Esophagus muscularis mucosa (tissue), 4 donors: ENCODE measurements around the gene AGL. TPM values are rescaled to one million over a fixed set of nuclear protein-coding genes. Genes with fewer than 3 reads are reported as not detected.

Source experiments
- DNase-seq: peaks from one replicate; pipeline ENCODE4 v3.0.0-alpha.2; 2017; ENCODE audit errors: extremely low spot score
- H3K27ac ChIP-seq, 4 donors: fragments of 200-600 bp; sonication (generic); replicated peaks in 1 of 4; 1 replicate in 3 of 4; 2 replicates in 1 of 4; pipeline ENCODE4 v1.5.1; 2016 to 2019; ENCODE audit warnings: mild to moderate bottlenecking in 1 of 4
- H3K27me3 ChIP-seq, 4 donors: fragments of 200-600 bp; sonication (generic); one replicate each; pipeline versions ENCODE4 v1.5.1 to v1.6.0; 2016 to 2019
- H3K36me3 ChIP-seq, 4 donors: fragments of 200-600 bp; sonication (generic); one replicate each; pipeline ENCODE4 v1.5.1; 2016 to 2019
- H3K4me1 ChIP-seq, 4 donors: fragments of 200-600 bp; sonication (generic); one replicate each; pipeline ENCODE4 v1.5.1; 2016 to 2019
- H3K4me3 ChIP-seq, 4 donors: fragments of 200-600 bp; sonication (generic); 1 replicate in 2 of 4; 2 replicates in 2 of 4; pipeline ENCODE4 v1.5.1; 2016 to 2019; ENCODE audit warnings: mild to moderate bottlenecking in 4 of 4, moderate library complexity in 1 of 4
- H3K9me3 ChIP-seq, 4 donors: fragments of 200-600 bp; sonication (generic); 1 replicate in 3 of 4; 2 replicates in 1 of 4; pipeline ENCODE4 v1.5.1; 2016 to 2019
- EP300 ChIP-seq: sonication (generic); formaldehyde crosslinking; IDR thresholded peaks from one replicate; pipeline ENCODE4 v1.6.1; 2017; ENCODE audit warnings: antibody characterized with exemption
- POLR2A ChIP-seq: fragments of 450-650 bp; IDR thresholded peaks from one replicate; pipeline ENCODE4 v1.6.1; 2017; ENCODE audit warnings: antibody characterized with exemption, moderate library complexity, mild to moderate bottlenecking, low read depth
- POLR2AphosphoS5 ChIP-seq, 2 donors: sonication (generic); formaldehyde crosslinking; IDR thresholded peaks; one replicate each; pipeline ENCODE4 v1.6.1; 2017; ENCODE audit warnings: antibody characterized with exemption in 2 of 2
- WGBS: methylation state at CpG from one replicate; pipeline ENCODE4 v1.1.5; 2018; 5-methylcytosine and 5-hydroxymethylcytosine counted together
- intact Hi-C: fragments of 100-400 bp; cut with DNase I; formaldehyde crosslinking; loops from one replicate; pipeline ENCODE4 v1.15.1; 2023
- total RNA-seq, 4 donors: library from RNA; depleted of rRNA; stranded (reverse); fragments of >200 nt; gene quantifications; one replicate each; pipeline versions ENCODE4 v1.1.0 to v1.2.1, GENCODE V29; 2016
- TF ChIP-seq, protein P1 (sequence below), 3 experiments: fragments of 200-600 bp in 2 of 3; fragments of 450-650 bp in 1 of 3; sonication (generic) in 2 of 3; IDR thresholded peaks; one replicate each; pipeline ENCODE4 v1.5.1; 2017 to 2019; ENCODE audit warnings: antibody characterized with exemption in 3 of 3, mild to moderate bottlenecking in 2 of 3, moderate library complexity in 1 of 3

The AGL gene
- total RNA-seq, 4 donors from 2014 or later = 99.2 to 153 (median 128) TPM

DNA sequence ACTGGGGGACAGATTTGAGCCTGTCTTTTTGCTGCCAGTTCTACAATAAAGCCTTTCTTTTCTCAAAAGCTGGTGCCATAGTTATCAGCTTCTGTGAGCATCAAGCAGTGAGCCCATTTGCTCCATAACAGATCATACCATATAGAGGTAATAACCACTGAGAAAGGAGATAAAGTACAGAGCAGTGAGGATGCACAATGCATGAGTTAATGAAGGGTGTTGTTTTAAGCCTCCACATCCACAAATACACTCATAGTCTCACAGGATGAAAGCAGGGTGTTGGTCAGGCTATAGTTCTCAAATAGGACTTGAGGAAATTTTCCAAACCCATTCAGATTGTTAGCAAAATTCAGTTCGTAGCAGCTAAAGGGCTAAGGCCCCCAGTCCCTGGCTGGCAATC is 94.0 kb downstream of the AGL start:
- intact Hi-C loops = no loop called here
- H3K9me3 ChIP-seq = no peaks in the 10 kb centered on the region
- H3K27ac ChIP-seq = no peak overlapping the region
- no peak overlapping the region for H3K4me3 ChIP-seq
- TF ChIP-seq POLR2A = no peak
- no peak for TF ChIP-seq EP300
- no peak for TF ChIP-seq POLR2AphosphoS5 (IDR thresholded peaks at IDR 0.05)
- TF ChIP-seq, protein P1, sequence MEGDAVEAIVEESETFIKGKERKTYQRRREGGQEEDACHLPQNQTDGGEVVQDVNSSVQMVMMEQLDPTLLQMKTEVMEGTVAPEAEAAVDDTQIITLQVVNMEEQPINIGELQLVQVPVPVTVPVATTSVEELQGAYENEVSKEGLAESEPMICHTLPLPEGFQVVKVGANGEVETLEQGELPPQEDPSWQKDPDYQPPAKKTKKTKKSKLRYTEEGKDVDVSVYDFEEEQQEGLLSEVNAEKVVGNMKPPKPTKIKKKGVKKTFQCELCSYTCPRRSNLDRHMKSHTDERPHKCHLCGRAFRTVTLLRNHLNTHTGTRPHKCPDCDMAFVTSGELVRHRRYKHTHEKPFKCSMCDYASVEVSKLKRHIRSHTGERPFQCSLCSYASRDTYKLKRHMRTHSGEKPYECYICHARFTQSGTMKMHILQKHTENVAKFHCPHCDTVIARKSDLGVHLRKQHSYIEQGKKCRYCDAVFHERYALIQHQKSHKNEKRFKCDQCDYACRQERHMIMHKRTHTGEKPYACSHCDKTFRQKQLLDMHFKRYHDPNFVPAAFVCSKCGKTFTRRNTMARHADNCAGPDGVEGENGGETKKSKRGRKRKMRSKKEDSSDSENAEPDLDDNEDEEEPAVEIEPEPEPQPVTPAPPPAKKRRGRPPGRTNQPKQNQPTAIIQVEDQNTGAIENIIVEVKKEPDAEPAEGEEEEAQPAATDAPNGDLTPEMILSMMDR (IDR thresholded peaks at IDR 0.05) = no peak
- 87% methylated on average over 1 of the region's 1 CpG for WGBS
- no peaks in the 10 kb centered on the region for H3K36me3 ChIP-seq
- H3K27me3 ChIP-seq = no peaks in the 10 kb centered on the region
- H3K4me1 ChIP-seq = no peaks in the 10 kb centered on the region
- DNase-seq = no peak

DNA sequence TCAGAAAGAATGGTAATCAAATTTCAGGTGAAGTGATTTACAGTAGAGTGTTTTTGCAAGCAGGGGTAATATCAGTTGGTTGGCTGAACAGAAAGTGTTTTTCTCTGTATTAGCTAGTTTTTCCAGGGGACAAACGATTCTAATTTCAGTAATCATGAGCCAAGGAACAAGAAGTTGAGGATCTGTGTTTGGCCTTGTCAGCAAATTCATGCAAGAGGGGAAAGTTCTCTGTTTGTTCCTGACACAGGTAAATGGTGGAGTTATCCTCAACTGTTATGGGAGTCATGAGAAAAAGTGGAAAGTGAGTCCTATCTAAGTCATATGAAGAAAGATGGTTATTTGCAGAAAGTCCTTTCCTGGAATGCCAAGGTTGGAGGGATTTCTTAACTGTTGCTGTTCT is 95.0 kb downstream of the AGL start:
- 92% methylated on average over 1 of the region's 1 CpG for WGBS
- TF ChIP-seq EP300 = no peak
- H3K27me3 ChIP-seq = no peaks in the 10 kb centered on the region
- H3K4me1 ChIP-seq = no peaks in the 10 kb centered on the region
- DNase-seq = no peak
- no peak overlapping the region for H3K27ac ChIP-seq
- no peaks in the 10 kb centered on the region for H3K36me3 ChIP-seq
- intact Hi-C loops = no loop called here
- H3K4me3 ChIP-seq = no peak overlapping the region
- H3K9me3 ChIP-seq = no peaks in the 10 kb centered on the region

DNA sequence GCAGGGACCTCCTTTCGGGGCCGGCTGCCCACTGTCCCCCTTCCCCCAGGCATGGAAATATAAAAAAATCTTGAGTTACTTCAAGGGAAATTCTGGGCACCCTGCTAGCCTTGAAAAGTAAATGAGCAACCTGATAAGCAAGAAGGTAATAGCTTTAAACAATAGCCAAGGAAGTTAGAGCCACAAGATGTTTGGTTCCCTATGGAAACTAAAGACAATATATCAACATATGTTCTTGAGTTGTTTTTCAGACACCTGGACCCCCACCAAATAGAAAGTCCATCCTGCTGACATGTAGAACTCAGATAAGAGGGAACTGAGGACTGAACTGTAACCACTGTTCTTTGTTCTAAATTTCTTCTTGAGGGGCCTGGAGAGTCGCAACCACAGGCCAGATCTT is 100.3 kb downstream of the AGL start:
- Histone ChIP-seq H3K27me3 (no peaks in the 10 kb centered on the region), H3K4me3 (no peak overlapping the region), H3K9me3 (no peaks in the 10 kb centered on the region), H3K4me1 (no peaks in the 10 kb centered on the region), H3K36me3 (no peaks in the 10 kb centered on the region), H3K27ac (no peak overlapping the region)
- no peak for DNase-seq
- 79% methylated on average over 3 of the region's 3 CpGs for WGBS
- TF ChIP-seq, protein P1 (IDR thresholded peaks at IDR 0.05) = no peak
- TF ChIP-seq POLR2AphosphoS5 (IDR thresholded peaks at IDR 0.05) (no peak), EP300 (no peak), POLR2A (no peak)
- intact Hi-C loops = no loop called here

DNA sequence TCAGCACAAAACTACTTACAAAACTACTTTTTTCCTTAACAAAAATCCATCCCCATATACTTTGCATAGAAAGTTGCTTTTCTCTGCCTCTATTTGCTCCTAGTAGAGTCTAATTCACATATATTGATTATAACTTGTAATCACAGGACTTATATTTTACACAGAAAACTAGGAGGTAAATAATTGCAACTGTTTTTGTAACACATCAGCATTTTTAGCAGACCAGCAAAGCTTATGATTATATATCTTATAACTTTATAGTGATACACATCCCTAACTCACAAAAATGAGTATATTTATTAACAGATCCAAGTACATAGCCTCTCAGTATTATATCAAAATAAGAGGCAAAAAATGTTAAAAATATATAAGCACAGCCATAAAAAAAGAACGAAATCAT is 102.4 kb downstream of the AGL start:
- Histone ChIP-seq H3K9me3 (no peaks in the 10 kb centered on the region), H3K4me3 (no peak overlapping the region), H3K4me1 (no peaks in the 10 kb centered on the region), H3K27me3 (no peaks in the 10 kb centered on the region), H3K27ac (no peak overlapping the region), H3K36me3 (no peaks in the 10 kb centered on the region)
- 79% methylated on average over 1 of the region's 1 CpG for WGBS
- TF ChIP-seq POLR2A (no peak), POLR2AphosphoS5 (IDR thresholded peaks at IDR 0.05) (no peak), EP300 (no peak)
- TF ChIP-seq, protein P1 (IDR thresholded peaks at IDR 0.05) = no peak
- intact Hi-C loops = no loop called here
- DNase-seq = no peak

DNA sequence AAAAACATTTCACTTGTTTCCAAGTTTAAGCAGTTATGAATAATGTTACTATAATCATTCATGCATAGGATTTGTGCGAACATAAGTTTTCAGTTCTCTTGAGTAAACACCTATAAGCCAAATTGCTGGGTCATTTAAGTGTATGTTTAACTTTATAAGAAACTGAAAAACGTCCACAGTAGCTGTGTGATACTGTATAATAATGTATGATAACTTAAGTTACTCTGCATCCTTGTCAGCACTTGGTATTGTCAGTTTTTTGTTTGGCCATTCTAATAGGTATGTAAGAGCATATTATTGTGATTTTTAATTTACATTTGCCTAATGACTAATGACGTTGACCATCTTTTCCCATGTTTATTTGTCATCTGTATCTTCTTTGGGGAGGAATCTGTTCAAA is 105.2 kb downstream of the AGL start:
- Histone ChIP-seq H3K27ac (no peak overlapping the region), H3K27me3 (no peaks in the 10 kb centered on the region), H3K36me3 (no peaks in the 10 kb centered on the region), H3K4me3 (no peak overlapping the region), H3K4me1 (no peaks in the 10 kb centered on the region), H3K9me3 (no peaks in the 10 kb centered on the region)
- TF ChIP-seq POLR2AphosphoS5 (IDR thresholded peaks at IDR 0.05) (no peak), POLR2A (no peak), EP300 (no peak)
- TF ChIP-seq, protein P1 (IDR thresholded peaks at IDR 0.05) = no peak
- intact Hi-C loops = no loop called here
- DNase-seq = no peak
- WGBS = 89% methylated on average over 3 of the region's 3 CpGs
